Measurements from ENCODE around the gene OIP5.
"Not testable (repeated sequence)": the region's sequence is repeated elsewhere in the genome, so short reads cannot be mapped to it uniquely, and the experiment has no call there.

DNA sequence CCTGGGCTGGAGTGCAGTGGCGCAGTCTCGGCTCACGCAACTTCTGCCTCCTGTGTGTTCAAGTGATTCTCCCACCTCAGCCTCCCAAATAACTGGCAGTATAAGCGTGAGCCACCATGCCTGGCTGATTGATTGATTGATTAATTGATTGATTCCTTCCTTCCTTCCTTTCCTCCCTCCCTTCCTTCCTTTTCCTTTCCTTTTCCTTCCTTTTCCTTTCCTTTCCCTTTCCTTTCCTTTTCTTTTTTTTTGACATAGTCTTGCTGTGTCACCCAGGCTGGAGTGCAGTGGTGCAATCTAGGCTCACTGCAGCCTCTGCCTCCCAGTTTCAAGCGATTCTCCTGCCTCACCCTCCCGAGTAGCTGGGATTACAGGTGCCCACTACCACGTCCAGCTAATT, 71.5 kb downstream of the OIP5 start:
- TF ChIP-seq, protein P1, sequence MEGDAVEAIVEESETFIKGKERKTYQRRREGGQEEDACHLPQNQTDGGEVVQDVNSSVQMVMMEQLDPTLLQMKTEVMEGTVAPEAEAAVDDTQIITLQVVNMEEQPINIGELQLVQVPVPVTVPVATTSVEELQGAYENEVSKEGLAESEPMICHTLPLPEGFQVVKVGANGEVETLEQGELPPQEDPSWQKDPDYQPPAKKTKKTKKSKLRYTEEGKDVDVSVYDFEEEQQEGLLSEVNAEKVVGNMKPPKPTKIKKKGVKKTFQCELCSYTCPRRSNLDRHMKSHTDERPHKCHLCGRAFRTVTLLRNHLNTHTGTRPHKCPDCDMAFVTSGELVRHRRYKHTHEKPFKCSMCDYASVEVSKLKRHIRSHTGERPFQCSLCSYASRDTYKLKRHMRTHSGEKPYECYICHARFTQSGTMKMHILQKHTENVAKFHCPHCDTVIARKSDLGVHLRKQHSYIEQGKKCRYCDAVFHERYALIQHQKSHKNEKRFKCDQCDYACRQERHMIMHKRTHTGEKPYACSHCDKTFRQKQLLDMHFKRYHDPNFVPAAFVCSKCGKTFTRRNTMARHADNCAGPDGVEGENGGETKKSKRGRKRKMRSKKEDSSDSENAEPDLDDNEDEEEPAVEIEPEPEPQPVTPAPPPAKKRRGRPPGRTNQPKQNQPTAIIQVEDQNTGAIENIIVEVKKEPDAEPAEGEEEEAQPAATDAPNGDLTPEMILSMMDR (IDR thresholded peaks at IDR 0.05; ENCODE audit: low read depth, low read length): not testable (repeated sequence)
- TF ChIP-seq EZH2phosphoT487 (IDR thresholded peaks at IDR 0.05; ENCODE audit: low read depth): not testable (repeated sequence)

Data from OCI-LY3 (cell line).